SH-SY5Y (cell line): ENCODE data around the gene SLC25A13.

Source experiments
- GATA2 ChIP-seq: IDR thresholded peaks from 2 replicates; pipeline ENCODE4 v1.6.1; 2011; ENCODE audit warnings: mild to moderate bottlenecking, low read depth, low read length
- GATA3 ChIP-seq: IDR thresholded peaks from 2 replicates; pipeline ENCODE4 v1.6.1; 2011; ENCODE audit warnings: low read depth, mild to moderate bottlenecking, low read length, moderate library complexity

- no peak for TF ChIP-seq GATA2
- TF ChIP-seq GATA3 = no peak
Measured at GRCh38 chr7:96297876-96298275, 24.0 kb downstream of the SLC25A13 start.
